Hepatocyte (in vitro differentiated cells): Measurements from ENCODE around the gene CORO2B.

Source experiments
- CTCF ChIP-seq: fragments of 200-600 bp; sonication (generic); IDR thresholded peaks from 2 replicates; pipeline ENCODE4 v1.5.1; 2016; ENCODE audit warnings: antibody characterized with exemption, mild to moderate bottlenecking; ENCODE audit not compliant: poor library complexity
- EZH2 ChIP-seq: fragments of 200-600 bp; sonication (generic); IDR thresholded peaks from 2 replicates; pipeline ENCODE4 v1.6.1; 2016; ENCODE audit warnings: antibody characterized with exemption, mild to moderate bottlenecking, borderline replicate concordance

- no peak for TF ChIP-seq EZH2
- no peak for TF ChIP-seq CTCF
Observed at GRCh38 chr15:68583936-68584755, 5.4 kb downstream of the CORO2B start.
